ENCODE measurements around the gene TRIM22.
"Not testable (repeated sequence)": the region's sequence is repeated elsewhere in the genome, so short reads cannot be mapped to it uniquely, and the experiment has no call there.

TRIM22 gene

DNA sequence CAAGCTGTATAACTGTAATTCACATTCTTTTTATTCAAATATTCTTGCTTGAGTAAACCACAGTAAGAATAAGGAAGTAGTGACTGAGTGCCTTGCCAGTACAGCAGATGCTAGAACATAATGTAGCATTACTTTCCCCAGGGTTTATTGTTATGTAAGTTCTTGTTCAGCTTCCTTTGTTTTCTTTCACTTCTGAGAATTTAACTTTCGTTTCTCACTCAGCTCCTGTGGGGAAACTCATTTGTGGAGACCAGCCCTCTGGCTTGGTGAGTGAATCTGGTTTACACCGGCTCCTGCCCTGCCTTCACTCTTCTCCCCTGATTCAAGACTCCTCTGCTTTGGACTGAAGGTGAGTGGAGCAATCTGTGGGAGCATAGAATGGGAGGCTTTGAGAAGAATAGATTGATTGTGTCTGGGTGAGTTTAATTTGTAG is at the start of gene TRIM22:
Gene TRIM22, plus strand, starts transcription at position 240 of the 433 bp plus-strand sequence. CDS start 6,443 bp downstream, outside the sequence.
- DNase-seq (ENCODE audit: low spot score) = no peak

- no peak for DNase-seq (ENCODE audit: low spot score)
Measured at GRCh38 chr11:5639953-5640352, 49.6 kb upstream of the TRIM22 start.

GRCh38 chr11:5643585-5643984 is 46.0 kb upstream of the TRIM22 start:
- DNase-seq (ENCODE audit: low spot score) = no peak

GRCh38 chr11:5646139-5646538 is 43.5 kb upstream of the TRIM22 start:
- no peak for DNase-seq (ENCODE audit: low spot score)

- DNase-seq (ENCODE audit: low spot score) = no peak
Measured at GRCh38 chr11:5655474-5655873, 34.1 kb upstream of the TRIM22 start.

GRCh38 chr11:5656956-5657355 is 32.6 kb upstream of the TRIM22 start:
- not testable (repeated sequence) for DNase-seq (ENCODE audit: low spot score)

DNA sequence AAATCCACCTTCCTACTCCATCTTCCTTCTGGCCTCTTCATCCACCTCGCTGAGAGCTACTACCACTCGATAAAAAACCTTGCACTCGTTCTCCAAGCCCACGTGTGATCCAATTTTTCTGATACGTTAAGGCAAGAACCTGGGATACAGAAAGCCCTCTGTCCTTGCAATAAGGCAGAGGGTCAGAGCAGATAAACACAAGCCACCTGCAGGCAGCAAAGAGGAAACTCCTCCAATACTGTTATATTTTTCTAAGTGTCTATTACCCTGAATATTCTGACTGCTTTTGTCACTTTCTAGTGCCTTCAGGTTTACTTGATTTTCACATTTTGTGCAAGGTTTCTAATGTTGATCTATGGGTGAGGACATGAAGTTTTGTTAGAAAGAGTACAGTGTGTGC is 31.3 kb upstream of the TRIM22 start:
- no peak for DNase-seq (ENCODE audit: low spot score)

- no peak for DNase-seq (ENCODE audit: low spot score)
Measured at GRCh38 chr11:5663511-5663910, 26.1 kb upstream of the TRIM22 start.

DNA sequence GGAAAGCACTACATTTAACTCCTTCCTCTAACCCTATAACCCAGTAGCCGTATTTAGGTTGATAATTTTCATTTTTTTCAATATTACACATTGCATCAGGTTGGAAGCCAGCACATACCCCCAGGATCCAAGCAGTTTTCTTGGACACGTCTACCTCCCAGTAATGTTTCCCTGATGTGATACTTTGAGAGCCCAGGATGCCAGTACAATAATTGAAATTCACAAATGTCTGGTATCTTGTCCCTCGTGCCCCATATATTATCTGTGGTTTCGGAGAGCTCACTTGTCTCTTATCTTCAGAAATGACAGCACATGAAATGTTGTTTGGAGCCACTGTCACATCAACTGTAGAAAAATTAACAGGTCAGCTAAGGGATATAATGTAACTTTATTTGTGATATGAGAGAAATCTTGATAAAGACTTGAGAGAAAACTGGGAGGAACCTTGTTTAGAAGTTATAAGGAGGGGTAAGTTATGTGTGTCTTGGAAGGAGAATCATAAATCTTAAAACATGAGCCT is 24.5 kb upstream of the TRIM22 start:
- DNase-seq (ENCODE audit: low spot score) = no peak

DNA sequence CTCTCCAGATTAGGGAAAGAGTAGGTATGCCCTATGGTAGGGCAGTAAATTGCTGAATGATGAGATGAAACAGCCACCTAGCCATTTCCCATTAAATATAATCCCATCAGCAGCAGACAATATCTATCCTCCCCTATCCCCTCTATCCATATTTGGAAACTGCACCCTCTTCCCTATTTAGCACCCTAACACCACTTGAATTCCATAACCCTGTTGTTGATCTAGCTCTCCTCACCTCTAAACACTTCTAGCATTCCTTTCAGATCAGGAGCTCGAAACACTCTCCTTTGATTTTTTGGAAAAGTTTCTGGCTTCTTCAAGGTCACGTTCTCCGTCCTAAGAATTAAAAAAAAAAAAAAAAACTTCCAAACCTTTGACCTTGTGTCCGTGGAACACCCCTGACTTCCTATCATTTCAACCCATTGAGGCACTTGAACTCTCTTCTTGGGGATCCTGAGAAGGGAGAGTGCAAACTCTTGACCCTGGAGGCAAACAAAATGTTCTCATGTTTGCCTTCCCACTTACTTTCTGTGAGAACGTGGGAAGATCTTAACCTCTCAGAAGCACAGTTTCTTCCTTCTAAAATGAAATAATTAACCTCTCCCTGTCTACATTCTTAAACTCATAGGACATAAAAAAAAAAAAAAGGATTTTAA is 23.7 kb upstream of the TRIM22 start:
- no peak for DNase-seq (ENCODE audit: low spot score)

DNA sequence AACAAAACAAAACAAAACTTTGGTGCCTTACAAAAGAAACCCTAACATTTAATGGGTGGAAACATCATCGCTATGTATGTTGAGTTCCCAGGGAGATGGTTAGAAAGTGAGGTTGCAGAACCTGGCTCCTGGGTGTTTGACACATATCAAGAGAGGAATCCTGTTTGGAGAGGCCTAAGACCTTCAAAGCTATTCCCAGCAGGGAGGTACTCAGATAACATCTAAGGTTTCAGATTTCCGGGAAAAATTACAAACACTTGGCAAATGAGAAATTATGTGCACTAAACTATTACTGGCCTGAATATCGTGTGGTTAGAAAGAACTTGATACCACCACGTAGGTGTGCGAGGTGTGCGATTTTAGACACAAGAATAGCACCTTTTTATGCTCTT is 23.2 kb upstream of the TRIM22 start:
- no peak for DNase-seq (ENCODE audit: low spot score)

- DNase-seq (ENCODE audit: low spot score) = no peak
Measured at GRCh38 chr11:5671831-5672230, 17.8 kb upstream of the TRIM22 start.

- DNase-seq (ENCODE audit: low spot score) = no peak
Measured at GRCh38 chr11:5674391-5674790, 15.2 kb upstream of the TRIM22 start.

GRCh38 chr11:5679811-5680210 is 9.8 kb upstream of the TRIM22 start:
- no peak for DNase-seq (ENCODE audit: low spot score)

GRCh38 chr11:5682890-5683441 is 6.6 kb upstream of the TRIM22 start:
- DNase-seq (ENCODE audit: low spot score) = not testable (repeated sequence)

DNA sequence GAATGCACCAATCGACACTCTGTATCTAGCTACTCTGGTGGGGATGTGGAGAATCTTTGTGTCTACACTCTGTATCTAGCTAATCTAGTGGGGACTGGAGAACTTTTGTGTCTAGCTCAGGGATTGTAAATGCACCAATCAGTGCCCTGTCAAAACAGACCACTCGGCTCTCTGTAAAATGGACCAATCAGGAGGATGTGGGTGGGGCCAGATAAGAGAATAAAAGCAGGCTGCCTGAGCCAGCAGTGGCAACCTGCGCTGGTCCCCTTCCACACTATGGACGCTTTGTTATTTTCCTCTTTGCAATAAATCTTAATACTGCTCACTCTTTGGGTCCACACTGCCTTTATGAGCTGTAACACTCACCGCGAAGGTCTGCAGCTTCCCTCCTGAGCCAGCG is 6.0 kb upstream of the TRIM22 start:
- not testable (repeated sequence) for DNase-seq (ENCODE audit: low spot score)

- DNase-seq (ENCODE audit: low spot score) = no peak
Measured at GRCh38 chr11:5684036-5684645, 5.4 kb upstream of the TRIM22 start.

- DNase-seq (ENCODE audit: low spot score) = peak; percentile 92
Measured at GRCh38 chr11:5684646-5685362, 4.8 kb upstream of the TRIM22 start, which contains the start of gene TRIM5. TSS of gene TRIM5 (minus strand) at chr11:5685074. CDS start at chr11:5680177, 4,897 bp downstream.

DNA sequence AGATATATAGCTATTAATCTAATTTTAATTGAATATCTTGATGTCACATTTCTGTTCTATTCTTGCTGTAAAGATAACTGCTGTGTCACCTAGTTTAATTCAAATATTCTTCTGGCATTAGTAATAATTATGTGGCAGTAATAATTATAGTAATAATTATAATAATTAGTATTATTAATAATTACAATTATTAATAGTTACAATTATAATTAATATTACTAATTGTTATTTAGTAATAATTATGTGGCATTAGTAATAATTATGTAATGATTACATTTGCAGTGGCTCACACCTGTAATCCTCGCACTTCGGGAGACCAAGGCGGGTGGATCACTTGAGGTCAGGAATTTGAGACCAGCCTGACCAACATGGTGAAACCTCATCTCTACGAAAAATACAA is 3.2 kb upstream of the TRIM22 start:
- DNase-seq (ENCODE audit: low spot score) = no peak

DNA sequence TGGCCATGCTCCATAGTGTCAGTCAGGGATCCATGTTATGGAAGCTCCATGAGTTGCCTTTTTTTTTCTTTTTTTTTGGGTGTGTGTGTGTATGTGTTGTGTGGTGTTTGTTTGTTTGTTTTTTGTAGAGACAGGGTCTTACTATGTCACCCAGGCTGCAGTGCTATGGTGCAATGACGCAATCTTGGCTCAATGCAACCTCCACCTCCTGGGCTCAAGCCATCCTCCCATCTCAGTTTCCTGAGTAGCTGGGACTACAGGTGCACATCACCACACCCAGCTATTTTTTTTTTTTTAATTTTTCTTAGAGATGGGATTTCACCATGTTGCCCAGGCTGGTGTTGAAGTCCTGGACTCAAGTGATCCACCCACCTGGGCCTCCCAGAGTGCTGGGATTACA is 1.1 kb upstream of the TRIM22 start:
- no peak for DNase-seq (ENCODE audit: low spot score)

DNA sequence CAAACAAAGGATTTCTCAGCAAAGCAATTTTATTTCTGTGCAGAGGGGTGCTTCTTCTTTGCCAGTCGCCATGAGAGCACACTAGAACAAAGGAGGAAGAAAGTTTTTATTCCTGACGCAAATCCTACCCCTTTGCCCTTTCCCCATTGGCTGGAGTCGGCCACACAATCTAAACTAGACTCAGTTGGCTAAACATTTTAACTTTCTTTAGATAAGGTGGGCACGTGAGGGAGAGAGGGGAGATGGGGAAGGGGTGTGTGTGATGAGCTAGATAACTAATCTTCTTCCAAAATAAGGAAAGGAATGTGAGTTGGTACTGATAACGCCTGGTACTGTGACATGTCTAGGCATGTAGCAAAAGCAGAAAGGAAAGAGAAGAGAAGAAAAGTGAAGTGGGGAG is 626 bp downstream of the TRIM22 start:
- DNase-seq (ENCODE audit: low spot score) = no peak

- DNase-seq (ENCODE audit: low spot score) = no peak
Measured at GRCh38 chr11:5690736-5691135, 1.1 kb downstream of the TRIM22 start.

All from LoVo (cell line).